GM23338 (cell line): ENCODE measurements around the gene ZNF280C. TPM values are rescaled to one million over a fixed set of nuclear protein-coding genes. Genes with fewer than 3 reads are reported as not detected.

Experiments used
- CTCF ChIP-seq, 2 experiments: fragments of 200-600 bp in 1 of 2; sonication (generic) in 1 of 2; conservative IDR thresholded peaks; 2 replicates each; pipeline versions ENCODE4 v1.5.1 to v1.6.1; 2016 to 2017; ENCODE audit warnings: antibody characterized with exemption in 2 of 2, low read depth in 2 of 2, mild to moderate bottlenecking in 2 of 2, moderate library complexity in 1 of 2
- JUNB ChIP-seq: IDR thresholded peaks from one replicate; pipeline ENCODE4 v1.6.1; 2016; ENCODE audit warnings: antibody characterized with exemption; ENCODE audit not compliant: unreplicated experiment
- NANOG ChIP-seq: IDR thresholded peaks from 2 replicates; pipeline ENCODE4 v1.6.1; 2016; ENCODE audit warnings: antibody characterized with exemption, borderline replicate concordance
- REST ChIP-seq: IDR thresholded peaks from one replicate; pipeline ENCODE4 v1.6.1; 2018; ENCODE audit warnings: antibody characterized with exemption; ENCODE audit not compliant: unreplicated experiment
- ZNF331 ChIP-seq: fragments of 250-450 bp; sonication (Bioruptor Pico); IDR thresholded peaks from 2 replicates; pipeline ENCODE4 v1.5.0; 2020; ENCODE audit warnings: low read depth, mild to moderate bottlenecking, moderate library complexity
- ZNF462 ChIP-seq: fragments of 250-450 bp; sonication (Bioruptor Pico); IDR thresholded peaks from 2 replicates; pipeline ENCODE4 v1.5.0; 2020; ENCODE audit warnings: mild to moderate bottlenecking, moderate library complexity
- polyA plus RNA-seq: library from polyadenylated mRNA; unstranded; fragments of >200 nt; fragmentation: Nextera tagmentation; extraction: Ambion mirVana; gene quantifications from 2 replicates; pipeline ENCODE4 v1.2.1, GENCODE V29; 2016
- total RNA-seq: library from RNA; depleted of rRNA; stranded (reverse); fragments of >200 nt; shearing (Covaris generic); gene quantifications from 2 replicates; pipeline ENCODE4 v1.2.3, GENCODE V29; 2014

Gene ZNF280C
- total and polyA plus RNA-seq, 2 experiments from 2014 or later = 7.9 to 14.4 TPM

- TF ChIP-seq ZNF462 (CRISPR knock-in tag) (no peak), REST (no peak), JUNB (no peak), CTCF (conservative IDR thresholded peaks at IDR 0.05; ENCODE audit: low read depth in 2 of 2) (no peak), ZNF331 (CRISPR knock-in tag) (no peak), NANOG (no peak)
Measured at GRCh38 chrX:130213376-130213775, 55.3 kb downstream of the ZNF280C start (continued).
